H9 (cell line): ENCODE results near the gene DOC2A. TPM values are rescaled to one million over a fixed set of nuclear protein-coding genes. Genes with fewer than 3 reads are reported as not detected.

Experiments used
- DNase-seq: peaks from one replicate; pipeline ENCODE4 v3.0.0-alpha.2; 2017
- H2AFZ ChIP-seq: one replicate; pipeline ENCODE4 v1.6.1; 2013; ENCODE audit warnings: mild to moderate bottlenecking, low read length, control low read depth, moderate library complexity
- H2AK5ac ChIP-seq: 2 replicates; pipeline ENCODE4 v1.6.1; 2013; ENCODE audit warnings: low read length, control low read depth, mixed read lengths; ENCODE audit not compliant: insufficient read length
- H2BK120ac ChIP-seq: one replicate; pipeline ENCODE4 v1.6.1; 2013; ENCODE audit warnings: low read depth, mild to moderate bottlenecking, low read length, control low read depth, inconsistent platforms; ENCODE audit not compliant: poor library complexity, severe bottlenecking
- H2BK12ac ChIP-seq: 2 replicates; pipeline ENCODE4 v1.6.1; 2013; ENCODE audit warnings: low read length, control low read depth, mixed read lengths, low read depth; ENCODE audit not compliant: insufficient read length
- H2BK15ac ChIP-seq: 2 replicates; pipeline ENCODE4 v1.6.1; 2013; ENCODE audit warnings: low read depth, low read length, control low read depth
- H2BK20ac ChIP-seq: one replicate; pipeline ENCODE4 v1.6.1; 2013; ENCODE audit warnings: low read depth, mild to moderate bottlenecking, low read length, control low read depth, inconsistent platforms; ENCODE audit not compliant: poor library complexity, severe bottlenecking
- H2BK5ac ChIP-seq: 2 replicates; pipeline ENCODE4 v1.6.1; 2013; ENCODE audit warnings: low read length, control low read depth, mixed read lengths; ENCODE audit not compliant: insufficient read length
- H3K14ac ChIP-seq: 2 replicates; pipeline ENCODE4 v1.6.1; 2013; ENCODE audit warnings: low read length, control low read depth; ENCODE audit not compliant: insufficient read depth
- H3K18ac ChIP-seq: 2 replicates; pipeline ENCODE4 v1.6.1; 2013; ENCODE audit warnings: low read depth, mild to moderate bottlenecking, mixed read lengths, low read length, control low read depth; ENCODE audit not compliant: insufficient read length
- H3K23ac ChIP-seq: 2 replicates; pipeline ENCODE4 v1.6.1; 2013; ENCODE audit warnings: low read length, control low read depth, mixed read lengths, low read depth; ENCODE audit not compliant: insufficient read length
- H3K23me2 ChIP-seq: 2 replicates; pipeline ENCODE4 v1.6.1; 2013; ENCODE audit warnings: low read depth, mild to moderate bottlenecking, mixed read lengths, low read length, control low read depth; ENCODE audit not compliant: insufficient read length, poor library complexity, severe bottlenecking
- H3K27ac ChIP-seq: 2 replicates; pipeline ENCODE4 v1.5.1; 2013; ENCODE audit warnings: low read length, control low read depth, mixed read lengths, low read depth; ENCODE audit not compliant: insufficient read length
- H3K27me3 ChIP-seq: 2 replicates; pipeline ENCODE4 v1.6.1; 2013; ENCODE audit warnings: low read length, control low read depth, inconsistent platforms; ENCODE audit not compliant: insufficient read depth
- H3K4ac ChIP-seq: 2 replicates; pipeline ENCODE4 v1.6.1; 2013; ENCODE audit warnings: low read depth, mild to moderate bottlenecking, control low read depth, inconsistent platforms, low read length, moderate library complexity
- H3K4me1 ChIP-seq: 2 replicates; pipeline ENCODE4 v1.6.1; 2013; ENCODE audit warnings: low read length, control low read depth, inconsistent platforms; ENCODE audit not compliant: insufficient read depth
- H3K4me2 ChIP-seq: 2 replicates; pipeline ENCODE4 v1.6.1; 2013; ENCODE audit warnings: low read length, control low read depth, mixed read lengths; ENCODE audit not compliant: insufficient read length, insufficient read depth
- H3K56ac ChIP-seq: 2 replicates; pipeline ENCODE4 v1.6.1; 2013; ENCODE audit warnings: low read depth, mild to moderate bottlenecking, mixed read lengths, low read length, control low read depth; ENCODE audit not compliant: insufficient read length
- H3K79me1 ChIP-seq: 2 replicates; pipeline ENCODE4 v1.6.1; 2013; ENCODE audit warnings: low read depth, mild to moderate bottlenecking, moderate library complexity, low read length, control low read depth, inconsistent platforms; ENCODE audit not compliant: insufficient read depth, poor library complexity, severe bottlenecking
- H3K79me2 ChIP-seq: 2 replicates; pipeline ENCODE4 v1.6.1; 2013; ENCODE audit warnings: low read length, control low read depth, inconsistent platforms; ENCODE audit not compliant: insufficient read depth
- H3K9ac ChIP-seq: 2 replicates; pipeline ENCODE4 v1.6.1; 2013; ENCODE audit warnings: low read length, control low read depth, mixed read lengths; ENCODE audit not compliant: insufficient read length; ENCODE audit errors: extremely low read depth
- H3K9me3 ChIP-seq: one replicate; pipeline ENCODE4 v1.6.1; 2013; ENCODE audit warnings: low read depth, low read length, inconsistent platforms; ENCODE audit not compliant: control insufficient read depth
- H3T11ph ChIP-seq: one replicate; pipeline ENCODE4 v1.6.1; 2013; ENCODE audit warnings: mild to moderate bottlenecking, low read length, control low read depth, inconsistent platforms
- H4K20me1 ChIP-seq: one replicate; pipeline ENCODE4 v1.6.1; 2013; ENCODE audit not compliant: control insufficient read depth, insufficient read length, insufficient read depth
- H4K5ac ChIP-seq: 2 replicates; pipeline ENCODE4 v1.6.1; 2013; ENCODE audit warnings: low read depth, mild to moderate bottlenecking, mixed read lengths, low read length, control low read depth; ENCODE audit not compliant: insufficient read length
- H4K8ac ChIP-seq: replicated peaks from 2 replicates; pipeline ENCODE4 v1.6.1; 2013; ENCODE audit warnings: low read length, control low read depth, mixed read lengths, low read depth; ENCODE audit not compliant: insufficient read length
- H4K91ac ChIP-seq: 2 replicates; pipeline ENCODE4 v1.6.1; 2013; ENCODE audit warnings: low read depth, mild to moderate bottlenecking, moderate library complexity, mixed read lengths, low read length, control low read depth; ENCODE audit not compliant: insufficient read length
- H3K27ac Mint-ChIP-seq, 3 experiments: 2 replicates in 2 of 3; 3 replicates in 1 of 3; pipeline ENCODE4 v1.8.0; 2020 to 2021; ENCODE audit warnings: mixed read lengths in 3 of 3, mild to moderate bottlenecking in 1 of 3, moderate library complexity in 1 of 3
- H3K27me3 Mint-ChIP-seq: 2 replicates; pipeline ENCODE4 v1.8.0; 2021; ENCODE audit warnings: low read depth, mild to moderate bottlenecking, moderate library complexity, mixed read lengths
- H3K36me3 Mint-ChIP-seq, 3 experiments: 2 replicates in 2 of 3; 3 replicates in 1 of 3; pipeline ENCODE4 v1.8.0; 2020 to 2021; ENCODE audit warnings: low read depth in 3 of 3, mixed read lengths in 3 of 3; ENCODE audit not compliant: insufficient read depth in 1 of 3
- H3K4me1 Mint-ChIP-seq, 2 experiments: 2 replicates each; pipeline ENCODE4 v1.8.0; 2020; ENCODE audit warnings: mixed read lengths in 2 of 2
- H3K4me3 Mint-ChIP-seq, 2 experiments: 2 replicates in 1 of 2; 3 replicates in 1 of 2; pipeline ENCODE4 v1.8.0; 2020 to 2021; ENCODE audit warnings: mild to moderate bottlenecking in 2 of 2, mixed read lengths in 2 of 2, moderate library complexity in 1 of 2
- H3K9me3 Mint-ChIP-seq, 2 experiments: 2 replicates in 1 of 2; 3 replicates in 1 of 2; pipeline ENCODE4 v1.8.0; 2020; ENCODE audit warnings: mild to moderate bottlenecking in 2 of 2, mixed read lengths in 2 of 2, moderate library complexity in 1 of 2
- CTCF ChIP-seq: fragments of 200-600 bp; sonication (generic); conservative IDR thresholded peaks from 3 replicates; pipeline ENCODE4 v1.8.0; 2021; ENCODE audit warnings: antibody characterized with exemption, mild to moderate bottlenecking
- WGBS: extraction: QIAGEN DNeasy Blood & Tissue Kit; methylation state at CpG from one replicate; pipeline ENCODE4 v1.1.7; 2013; ENCODE audit warnings: missing lambda C conversion rate, low lambda C conversion rate, mixed read lengths; ENCODE audit not compliant: insufficient read length; ENCODE audit errors: extremely low coverage; 5-methylcytosine and 5-hydroxymethylcytosine counted together
- total RNA-seq: library from RNA; stranded (reverse); gene quantifications from 2 replicates; pipeline ENCODE4 v1.2.1, GENCODE V29; 2021

DOC2A gene
- total RNA-seq, 1 experiment from 2014 or later, result 12.2 TPM

- H3K23ac ChIP-seq, result no peak overlapping the region
- no peak overlapping the region for H3K9ac ChIP-seq
- H4K8ac ChIP-seq, result no peak overlapping the region
- H3K4ac ChIP-seq, result no peak overlapping the region
- no peak for DNase-seq
- no CpG with 5 or more reads among the region's 7 CpGs for WGBS
- no peak overlapping the region for H3K4me2 ChIP-seq
- Mint-ChIP-seq H3K27ac (no peak overlapping the region), H3K4me3 (no peak overlapping the region), H3K9me3 (no peaks in the 10 kb centered on the region), H3K36me3 (no peaks in the 10 kb centered on the region), H3K27me3 (peaks cover 49% of the 10 kb centered on the region), H3K4me1 (peaks cover 22 to 31% of the 10 kb centered on the region in 2 experiments)
- H3K79me2 ChIP-seq, result no peaks in the 10 kb centered on the region; the same call in 1 of the 2 replicates
- no peaks in the 10 kb centered on the region for H3K79me1 ChIP-seq
- no peak overlapping the region for H3K18ac ChIP-seq
- no peak for TF ChIP-seq CTCF
- H4K91ac ChIP-seq, result no peak overlapping the region
- no peaks in the 10 kb centered on the region; the same call in 1 of the 2 replicates for H3K27me3 ChIP-seq
- H2AK5ac ChIP-seq, result no peak overlapping the region
- no peak overlapping the region for H3K56ac ChIP-seq
- no peak overlapping the region for H2BK15ac ChIP-seq
- no peak overlapping the region for H2AFZ ChIP-seq
- no peaks in the 10 kb centered on the region for H3K9me3 ChIP-seq
- H3K23me2 ChIP-seq, result peaks cover 20% of the 10 kb centered on the region
- H4K5ac ChIP-seq, result no peak overlapping the region
- H3K4me1 ChIP-seq, result peaks cover 3% of the 10 kb centered on the region; the same call in 1 of the 2 replicates
- H2BK12ac ChIP-seq, result no peak overlapping the region
- no peak overlapping the region for H3T11ph ChIP-seq
- no peak overlapping the region for H2BK5ac ChIP-seq
- H2BK20ac ChIP-seq, result no peak overlapping the region
- H4K20me1 ChIP-seq, result no peaks in the 10 kb centered on the region
- H3K27ac ChIP-seq, result no peak overlapping the region
- H3K14ac ChIP-seq, result no peak overlapping the region
- no peak overlapping the region for H2BK120ac ChIP-seq
Measured at GRCh38 chr16:30033270-30033669, 22.4 kb upstream of the DOC2A start.
